ENCODE measurements around the gene CDRT15.
"Not testable (repeated sequence)": the region's sequence is repeated elsewhere in the genome, so short reads cannot be mapped to it uniquely, and the experiment has no call there.

CDRT15 gene

GRCh38 chr17:14261406-14261805, 24.7 kb upstream of the CDRT15 start:
- DNase-seq (ENCODE audit: low read depth): no peak
- TF ChIP-seq CTCF (IDR thresholded peaks at IDR 0.05; ENCODE audit: low read depth, low read length, missing control alignments): no peak
- no peak overlapping the region for H3K4me3 ChIP-seq (ENCODE audit: low read depth, low read length)

DNA sequence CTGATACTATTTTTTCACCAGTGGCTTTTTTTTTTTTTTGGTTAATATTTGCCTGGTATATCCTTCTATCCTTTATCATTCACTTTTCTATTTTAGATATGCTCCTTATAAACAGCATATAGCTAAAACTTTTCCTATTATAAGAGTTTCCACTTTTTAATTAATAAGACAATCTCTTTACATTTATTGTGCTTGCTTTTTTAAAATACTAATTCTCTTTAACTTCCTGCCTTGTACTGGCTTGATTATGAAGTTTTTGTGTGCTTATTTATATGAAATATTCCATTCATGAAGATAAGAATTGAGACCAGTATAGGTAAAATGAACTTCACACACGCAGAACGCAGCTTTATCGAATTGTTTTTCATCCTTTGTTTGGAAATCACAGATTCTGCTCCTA, 9.0 kb upstream of the CDRT15 start:
- no peak overlapping the region for H3K4me3 ChIP-seq (ENCODE audit: low read depth, low read length)
- DNase-seq (ENCODE audit: low read depth): no peak
- no peak for TF ChIP-seq CTCF (IDR thresholded peaks at IDR 0.05; ENCODE audit: low read depth, low read length, missing control alignments)

GRCh38 chr17:14245002-14245401, 8.3 kb upstream of the CDRT15 start:
- no peak for TF ChIP-seq CTCF (IDR thresholded peaks at IDR 0.05; ENCODE audit: low read depth, low read length, missing control alignments)
- no peak for DNase-seq (ENCODE audit: low read depth)
- no peak overlapping the region for H3K4me3 ChIP-seq (ENCODE audit: low read depth, low read length)

DNA sequence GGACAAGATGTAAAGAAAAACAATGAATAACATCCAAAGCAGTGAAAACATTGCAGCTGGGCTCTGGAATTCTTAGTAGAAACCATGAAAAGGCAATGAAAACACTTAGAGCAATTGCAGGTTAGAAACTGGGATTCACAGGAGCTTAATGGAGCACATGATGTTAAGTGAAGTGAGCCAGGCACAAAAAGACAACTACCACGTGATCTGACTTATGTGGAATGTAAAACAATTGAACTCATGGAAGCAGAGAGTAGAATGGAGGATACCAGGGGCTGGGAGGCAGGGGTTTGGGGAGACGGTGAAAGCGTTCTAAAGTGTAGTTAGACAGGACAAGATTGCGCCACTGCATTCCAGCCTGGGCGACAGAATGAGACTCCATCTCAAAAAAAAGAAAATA, 2.6 kb upstream of the CDRT15 start:
- H3K4me3 ChIP-seq (ENCODE audit: low read depth, low read length); DNase-seq (ENCODE audit: low read depth): not testable (repeated sequence)

GRCh38 chr17:14236032-14236431, 630 bp downstream of the CDRT15 start:
- not testable (repeated sequence) for DNase-seq (ENCODE audit: low read depth); H3K4me3 ChIP-seq (ENCODE audit: low read depth, low read length)

DNA sequence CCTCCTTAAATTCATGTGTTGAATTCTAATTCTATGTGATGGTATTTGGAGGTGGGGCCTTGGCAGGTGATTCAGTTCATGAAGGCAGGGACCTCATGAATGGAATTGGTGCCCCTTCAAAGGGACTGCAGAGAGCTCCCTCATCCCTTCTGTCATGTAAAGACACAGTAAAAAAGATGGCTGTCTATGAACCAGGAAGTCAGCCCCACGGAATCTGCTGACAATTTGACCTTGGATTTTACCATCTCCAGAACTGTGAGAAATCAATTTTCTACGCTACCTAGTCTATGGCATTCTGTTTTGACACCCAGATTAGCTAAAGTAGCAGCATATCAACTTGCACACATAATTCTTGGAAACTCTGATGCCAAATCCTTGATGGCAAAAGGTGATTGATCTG, 1.6 kb downstream of the CDRT15 start:
- not testable (repeated sequence) for DNase-seq (ENCODE audit: low read depth); H3K4me3 ChIP-seq (ENCODE audit: low read depth, low read length)

DNA sequence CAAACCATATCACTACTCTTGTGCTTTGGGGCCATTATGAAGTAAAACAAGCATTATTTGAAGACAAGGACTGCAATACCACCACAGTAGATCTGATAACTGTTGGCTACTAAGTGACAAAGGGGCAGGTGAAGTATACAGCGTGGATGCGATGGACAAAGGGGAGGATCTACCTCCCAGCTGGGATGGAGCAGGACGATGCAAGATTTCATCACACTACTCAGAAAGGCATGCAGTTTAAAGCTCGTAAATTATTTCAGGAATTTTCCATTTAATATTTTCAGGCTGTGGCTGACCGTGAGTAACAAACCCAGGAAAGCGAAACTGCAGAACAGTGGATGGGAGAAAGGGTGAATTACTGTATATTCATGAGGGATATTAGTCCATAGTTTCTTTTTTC, 5.5 kb downstream of the CDRT15 start:
- not testable (repeated sequence) for H3K4me3 ChIP-seq (ENCODE audit: low read depth, low read length)

GRCh38 chr17:14228903-14229302, 7.8 kb downstream of the CDRT15 start:
- TF ChIP-seq CTCF (IDR thresholded peaks at IDR 0.05; ENCODE audit: low read depth, low read length, missing control alignments): no peak
- no peak overlapping the region for H3K4me3 ChIP-seq (ENCODE audit: low read depth, low read length)
- no peak for DNase-seq (ENCODE audit: low read depth)

More for the DNA sequence above, 5.5 kb downstream of the CDRT15 start:
- DNase-seq (ENCODE audit: low read depth): not testable (repeated sequence)

- no peak overlapping the region for H3K4me3 ChIP-seq (ENCODE audit: low read depth, low read length)
- DNase-seq (ENCODE audit: low read depth): no peak
- TF ChIP-seq CTCF (IDR thresholded peaks at IDR 0.05; ENCODE audit: low read depth, low read length, missing control alignments): no peak
Measured at GRCh38 chr17:14227052-14227451, 9.6 kb downstream of the CDRT15 start.
